Stimulated activated CD4-positive, alpha-beta T cell treated with anti-CD3 and anti-CD28 coated beads, Interleukin-4, amount 100 ng/mL, for 48 hours (primary cell): ENCODE results near the gene SSBP1.
"Not testable (repeated sequence)": the region's sequence is repeated elsewhere in the genome, so short reads cannot be mapped to it uniquely, and the experiment has no call there.

Experiments used
- DNase-seq, 2 donors: peaks; one replicate each; pipeline ENCODE4 v3.0.0-alpha.2; 2020; ENCODE audit warnings: low read depth in 2 of 2

SSBP1 gene

GRCh38 chr7:141737836-141738591 lies at the start of gene SSBP1:
Gene SSBP1 (plus strand): TSS chr7:141738358. CDS start chr7:141739167, 809 bp downstream.
- DNase-seq = peak; percentile 78 to 86

- DNase-seq = not testable (repeated sequence)
Observed at GRCh38 chr7:141689072-141689825, 48.9 kb upstream of the SSBP1 start.

GRCh38 chr7:141691540-141691939 lies 46.6 kb upstream of the SSBP1 start:
- no peak for DNase-seq

GRCh38 chr7:141691961-141692360 lies 46.2 kb upstream of the SSBP1 start:
- DNase-seq = no peak

- DNase-seq = no peak
Observed at GRCh38 chr7:141693082-141693481, 45.1 kb upstream of the SSBP1 start.

- no peak for DNase-seq
Observed at GRCh38 chr7:141695803-141696289, 42.3 kb upstream of the SSBP1 start.

- DNase-seq = no peak
Observed at GRCh38 chr7:141696348-141696747, 41.8 kb upstream of the SSBP1 start.

GRCh38 chr7:141697211-141697871 lies 40.8 kb upstream of the SSBP1 start:
- no peak for DNase-seq

GRCh38 chr7:141698247-141699015 lies 39.7 kb upstream of the SSBP1 start:
- DNase-seq = no peak

GRCh38 chr7:141699860-141700259 lies 38.3 kb upstream of the SSBP1 start:
- no peak for DNase-seq

- no peak for DNase-seq
Observed at GRCh38 chr7:141700296-141700847, 37.8 kb upstream of the SSBP1 start.

GRCh38 chr7:141700848-141701371 lies 37.2 kb upstream of the SSBP1 start:
- no peak for DNase-seq

GRCh38 chr7:141701489-141702046 lies 36.6 kb upstream of the SSBP1 start:
- DNase-seq = peak; percentile 43 to 46

GRCh38 chr7:141702047-141702567 lies 36.1 kb upstream of the SSBP1 start, which contains the start of gene DENND11:
Gene DENND11 (minus strand): TSS chr7:141702166. CDS start chr7:141702153, 13 bp downstream.
- peak; percentile 41 to 45 for DNase-seq

GRCh38 chr7:141702892-141703291 lies 35.3 kb upstream of the SSBP1 start:
- no peak for DNase-seq

GRCh38 chr7:141704112-141704511 lies 34.0 kb upstream of the SSBP1 start:
- no peak for DNase-seq

- DNase-seq = no peak
Observed at GRCh38 chr7:141704741-141705140, 33.4 kb upstream of the SSBP1 start.

GRCh38 chr7:141706239-141707064 lies 31.7 kb upstream of the SSBP1 start:
- no peak for DNase-seq

GRCh38 chr7:141708351-141708750 lies 29.8 kb upstream of the SSBP1 start, which contains the start of gene WEE2:
Gene WEE2 (plus strand): TSS chr7:141708353. CDS start chr7:141708759, 406 bp downstream.
- DNase-seq = no peak
